Mesenchymal stem cell (in vitro differentiated cells and primary cell): Measurements from ENCODE around the gene SLC6A13.
"Not testable (repeated sequence)": the region's sequence is repeated elsewhere in the genome, so short reads cannot be mapped to it uniquely, and the experiment has no call there.

Experiments used
- DNase-seq: peaks from one replicate; pipeline ENCODE4 v3.0.0-alpha.2; 2013
- H2AFZ ChIP-seq: one replicate; pipeline ENCODE4 v1.6.1; 2013; ENCODE audit warnings: low read depth, mild to moderate bottlenecking, control low read depth, inconsistent platforms, low read length, moderate library complexity
- H2AK5ac ChIP-seq: 2 replicates; pipeline ENCODE4 v1.6.1; 2013; ENCODE audit warnings: low read length, moderate library complexity, mild to moderate bottlenecking, inconsistent platforms; ENCODE audit not compliant: severe bottlenecking
- H2BK120ac ChIP-seq: one replicate; pipeline ENCODE4 v1.6.1; 2013; ENCODE audit warnings: low read depth, mild to moderate bottlenecking, inconsistent platforms, low read length, moderate library complexity
- H2BK12ac ChIP-seq, 2 experiments: one replicate each; pipeline ENCODE4 v1.6.1; 2013; ENCODE audit warnings: inconsistent platforms in 2 of 2, low read length in 2 of 2, mild to moderate bottlenecking in 2 of 2, moderate library complexity in 2 of 2, control low read depth in 1 of 2
- H2BK15ac ChIP-seq: one replicate; pipeline ENCODE4 v1.6.1; 2013; ENCODE audit warnings: mild to moderate bottlenecking, low read depth, inconsistent platforms; ENCODE audit not compliant: poor library complexity, severe bottlenecking
- H2BK5ac ChIP-seq: 2 replicates; pipeline ENCODE4 v1.6.1; 2013; ENCODE audit warnings: low read depth, mild to moderate bottlenecking, low read length, control low read depth, inconsistent platforms; ENCODE audit not compliant: poor library complexity, severe bottlenecking
- H3K14ac ChIP-seq, 2 experiments: one replicate each; pipeline ENCODE4 v1.6.1; 2013; ENCODE audit warnings: inconsistent platforms in 2 of 2, low read length in 2 of 2, control low read depth in 1 of 2, mild to moderate bottlenecking in 1 of 2, moderate library complexity in 1 of 2
- H3K18ac ChIP-seq, 2 experiments: one replicate each; pipeline ENCODE4 v1.6.1; 2013; ENCODE audit warnings: inconsistent platforms in 2 of 2, low read length in 2 of 2, control low read depth in 1 of 2, low read depth in 1 of 2, mild to moderate bottlenecking in 1 of 2
- H3K23ac ChIP-seq, 2 experiments: one replicate each; pipeline ENCODE4 v1.6.1; 2013; ENCODE audit warnings: inconsistent platforms in 2 of 2, low read length in 2 of 2, mild to moderate bottlenecking in 2 of 2, moderate library complexity in 2 of 2, control low read depth in 1 of 2
- H3K27ac ChIP-seq: 2 replicates; pipeline ENCODE4 v1.5.1; 2013; ENCODE audit warnings: mild to moderate bottlenecking, moderate library complexity, low read length, control low read depth, inconsistent platforms; ENCODE audit not compliant: poor library complexity, severe bottlenecking
- H3K27me3 ChIP-seq, 2 experiments: 2 replicates each; pipeline versions ENCODE4 v1.6.1 to v1.7.0; 2013; ENCODE audit warnings: low read length in 2 of 2, mild to moderate bottlenecking in 2 of 2, moderate library complexity in 2 of 2, control low read depth in 1 of 2, inconsistent platforms in 1 of 2; ENCODE audit not compliant: control insufficient read depth in 1 of 2, insufficient read depth in 1 of 2
- H3K36me3 ChIP-seq, 2 experiments: 2 replicates each; pipeline versions ENCODE4 v1.6.1 to v1.7.0; 2013; ENCODE audit warnings: low read length in 2 of 2, control low read depth in 1 of 2, inconsistent platforms in 1 of 2, low read depth in 1 of 2, mild to moderate bottlenecking in 1 of 2; ENCODE audit not compliant: insufficient read depth in 2 of 2, control insufficient read depth in 1 of 2
- H3K4ac ChIP-seq, 2 experiments: one replicate each; pipeline ENCODE4 v1.6.1; 2013; ENCODE audit warnings: inconsistent platforms in 2 of 2, low read length in 2 of 2, mild to moderate bottlenecking in 2 of 2, moderate library complexity in 2 of 2, control low read depth in 1 of 2, low read depth in 1 of 2
- H3K4me1 ChIP-seq: 2 replicates; pipeline ENCODE4 v1.6.1; 2013; ENCODE audit warnings: low read depth, low read length, control low read depth; ENCODE audit not compliant: control insufficient read depth, insufficient read depth
- H3K4me2 ChIP-seq: 2 replicates; pipeline ENCODE4 v1.6.1; 2013; ENCODE audit warnings: low read length, mild to moderate bottlenecking, inconsistent platforms; ENCODE audit not compliant: poor library complexity, severe bottlenecking
- H3K4me3 ChIP-seq, 2 experiments: 2 replicates each; pipeline versions ENCODE4 v1.5.1 to v1.7.0; 2013; ENCODE audit warnings: low read length in 2 of 2, mild to moderate bottlenecking in 2 of 2, control low read depth in 1 of 2, low read depth in 1 of 2; ENCODE audit not compliant: insufficient read depth in 1 of 2
- H3K79me1 ChIP-seq: replicated peaks from 2 replicates; pipeline ENCODE4 v1.6.1; 2013; ENCODE audit warnings: mild to moderate bottlenecking, control low read depth, low read length, inconsistent platforms; ENCODE audit not compliant: poor library complexity, severe bottlenecking
- H3K9ac ChIP-seq: 2 replicates; pipeline ENCODE4 v1.7.0; 2013; ENCODE audit warnings: mild to moderate bottlenecking, low read length, moderate library complexity
- H3K9me3 ChIP-seq: 2 replicates; pipeline ENCODE4 v1.7.0; 2013; ENCODE audit warnings: mild to moderate bottlenecking, low read length; ENCODE audit not compliant: control insufficient read depth
- H4K8ac ChIP-seq: one replicate; pipeline ENCODE4 v1.6.1; 2013; ENCODE audit warnings: inconsistent platforms, mild to moderate bottlenecking, low read length, moderate library complexity
- H4K91ac ChIP-seq: one replicate; pipeline ENCODE4 v1.6.1; 2013; ENCODE audit warnings: mild to moderate bottlenecking, low read length, inconsistent platforms
- WGBS: methylation state at CpG from one replicate; pipeline ENCODE4 v1.1.7; 2013; ENCODE audit warnings: mixed read lengths; 5-methylcytosine and 5-hydroxymethylcytosine counted together

Gene SLC6A13

DNA sequence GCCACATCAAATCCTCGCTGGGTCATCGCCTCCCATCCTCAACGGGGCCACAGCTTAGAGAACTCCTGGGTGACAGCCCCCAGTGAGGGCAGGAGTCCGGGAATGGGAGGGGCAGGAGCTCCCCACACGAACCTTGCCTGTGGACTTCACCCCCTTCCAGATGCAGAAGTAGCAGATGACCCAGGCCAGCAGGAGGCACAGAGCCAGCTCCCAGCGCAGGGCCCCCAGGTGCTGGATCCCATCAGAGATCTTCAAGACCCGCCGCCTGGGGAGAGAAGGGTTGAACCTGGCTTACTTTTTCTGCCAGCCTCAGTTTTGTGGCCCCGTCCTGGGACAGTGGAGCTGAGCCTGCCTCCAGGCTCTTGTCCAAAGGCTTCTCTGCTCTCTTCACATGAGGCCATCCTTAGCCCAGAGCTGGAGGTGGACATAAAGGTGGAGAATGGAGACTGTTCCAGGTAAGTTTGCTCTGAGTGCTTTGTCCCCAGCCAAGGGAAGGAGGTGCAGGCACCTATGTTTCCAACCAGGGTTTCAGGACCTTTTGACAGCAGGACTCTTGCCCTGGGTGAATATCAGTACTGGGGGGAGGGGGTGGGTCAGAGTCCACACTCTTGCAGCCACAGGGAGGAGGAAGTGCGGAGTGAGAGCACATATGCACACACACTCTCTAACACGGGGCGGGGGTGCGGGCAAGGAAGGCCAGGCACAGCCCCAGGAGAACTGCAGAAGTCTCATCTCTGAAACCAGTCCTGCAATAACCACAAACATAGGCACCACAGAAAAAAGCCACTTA is 25.4 kb downstream of the SLC6A13 start:
- Histone ChIP-seq H3K23ac (no peak overlapping the region), H3K27ac (no peak overlapping the region), H3K4me3 (no peak overlapping the region), H3K14ac (no peak overlapping the region), H2AFZ (no peak overlapping the region), H3K4ac (no peak overlapping the region), H3K4me2 (no peak overlapping the region), H3K79me1 (no peaks in the 10 kb centered on the region), H3K4me1 (no peaks in the 10 kb centered on the region), H2BK15ac (no peak overlapping the region), H2BK120ac (no peak overlapping the region), H2AK5ac (no peak overlapping the region), H2BK12ac (no peak overlapping the region), H3K27me3 (peaks cover 8 to 16% of the 10 kb centered on the region in 2 experiments), H4K91ac (no peak overlapping the region), H3K36me3 (no peaks in the 10 kb centered on the region), H3K9ac (no peak overlapping the region), H2BK5ac (no peak overlapping the region), H3K9me3 (peaks cover 13% of the 10 kb centered on the region), H3K18ac (no peak overlapping the region), H4K8ac (no peak overlapping the region)
- no peak for DNase-seq
- WGBS, result 85% methylated on average over 12 of the region's 13 CpGs

GRCh38 chr12:236445-236844 is 26.2 kb downstream of the SLC6A13 start:
- DNase-seq, result no peak
- Histone ChIP-seq H3K23ac (no peak overlapping the region), H2AFZ (no peak overlapping the region), H3K9me3 (peaks cover 13% of the 10 kb centered on the region), H4K8ac (no peak overlapping the region), H3K4me1 (no peaks in the 10 kb centered on the region), H3K79me1 (no peaks in the 10 kb centered on the region), H3K36me3 (no peaks in the 10 kb centered on the region), H2BK12ac (no peak overlapping the region), H2BK15ac (no peak overlapping the region), H2BK5ac (no peak overlapping the region), H2AK5ac (no peak overlapping the region), H3K4ac (no peak overlapping the region), H3K18ac (no peak overlapping the region), H3K14ac (no peak overlapping the region), H3K9ac (no peak overlapping the region), H3K4me3 (no peak overlapping the region), H3K4me2 (no peak overlapping the region), H2BK120ac (no peak overlapping the region), H3K27ac (no peak overlapping the region), H3K27me3 (peaks cover 15 to 24% of the 10 kb centered on the region in 2 experiments), H4K91ac (no peak overlapping the region)
- WGBS, result 87% methylated on average over 3 of the region's 3 CpGs

- H3K4me3 ChIP-seq, H2BK5ac ChIP-seq, H3K27ac ChIP-seq, H3K14ac ChIP-seq, H3K4ac ChIP-seq, H2BK15ac ChIP-seq, H4K91ac ChIP-seq, H3K4me2 ChIP-seq, H3K36me3 ChIP-seq, H3K23ac ChIP-seq, H3K79me1 ChIP-seq, H2BK12ac ChIP-seq, H4K8ac ChIP-seq, DNase-seq, H3K9ac ChIP-seq, H2AK5ac ChIP-seq, H2BK120ac ChIP-seq, H3K18ac ChIP-seq, H2AFZ ChIP-seq, H3K4me1 ChIP-seq: not testable (repeated sequence)
- WGBS, result 78% methylated on average over 4 of the region's 4 CpGs
- Histone ChIP-seq H3K27me3 (peaks cover 20 to 29% of the 10 kb centered on the region in 2 experiments), H3K9me3 (peaks cover 13% of the 10 kb centered on the region)
Observed at GRCh38 chr12:235967-236366, 26.7 kb downstream of the SLC6A13 start.

DNA sequence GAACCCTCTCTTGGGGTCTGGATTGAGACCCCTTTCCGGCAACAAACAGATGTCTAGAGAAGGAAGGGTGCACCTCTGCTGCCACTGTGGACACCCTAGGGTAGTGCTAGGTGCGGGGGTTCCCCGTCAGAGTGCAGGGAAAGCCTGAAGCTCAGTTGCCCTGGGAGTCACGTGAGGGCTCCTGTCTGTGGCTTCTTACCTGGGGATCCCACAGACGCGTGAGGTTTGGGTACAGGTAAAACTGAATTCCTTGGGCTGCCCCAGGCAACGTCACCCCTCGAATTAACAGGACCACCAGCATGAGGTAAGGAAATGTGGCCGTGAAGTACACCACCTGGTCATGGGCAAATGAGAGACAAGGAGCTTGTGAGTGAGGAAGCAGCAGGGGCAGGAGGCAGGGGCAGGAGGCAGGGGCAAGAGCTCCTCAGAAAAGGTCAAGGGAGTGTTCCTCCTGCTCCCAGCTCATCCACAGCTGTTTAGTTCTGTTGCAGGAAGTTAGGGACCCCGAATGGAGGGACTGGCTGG is 27.7 kb downstream of the SLC6A13 start:
- no peak overlapping the region for H3K27ac ChIP-seq
- no peak overlapping the region for H3K23ac ChIP-seq
- H2BK12ac ChIP-seq, result no peak overlapping the region
- H3K9me3 ChIP-seq, result peaks cover 13% of the 10 kb centered on the region
- no peak overlapping the region for H3K14ac ChIP-seq
- peaks cover 29 to 39% of the 10 kb centered on the region in 2 experiments for H3K27me3 ChIP-seq
- H2AFZ ChIP-seq, result no peak overlapping the region
- H4K8ac ChIP-seq, result no peak overlapping the region
- H3K79me1 ChIP-seq, result no peaks in the 10 kb centered on the region
- H3K4me1 ChIP-seq, result no peaks in the 10 kb centered on the region
- H3K18ac ChIP-seq, result no peak overlapping the region
- no peak overlapping the region for H4K91ac ChIP-seq
- H2BK5ac ChIP-seq, result no peak overlapping the region
- no peak overlapping the region for H3K4ac ChIP-seq
- no peak overlapping the region for H2AK5ac ChIP-seq
- H3K36me3 ChIP-seq, result no peaks in the 10 kb centered on the region
- H3K9ac ChIP-seq, result no peak overlapping the region
- no peak overlapping the region for H2BK15ac ChIP-seq
- DNase-seq, result no peak
- 90% methylated on average over 9 of the region's 10 CpGs for WGBS
- H2BK120ac ChIP-seq, result no peak overlapping the region
- H3K4me3 ChIP-seq, result no peak overlapping the region
- H3K4me2 ChIP-seq, result no peak overlapping the region
